NCI-H2227 (cell line): ENCODE measurements around the gene DISC1.

ENCODE experiments used
- DNase-seq: peaks from one replicate; lab custom pipeline; 2025; ENCODE audit not compliant: unreplicated experiment; lab: John Stamatoyannopoulos, UW

DISC1 gene

DNA sequence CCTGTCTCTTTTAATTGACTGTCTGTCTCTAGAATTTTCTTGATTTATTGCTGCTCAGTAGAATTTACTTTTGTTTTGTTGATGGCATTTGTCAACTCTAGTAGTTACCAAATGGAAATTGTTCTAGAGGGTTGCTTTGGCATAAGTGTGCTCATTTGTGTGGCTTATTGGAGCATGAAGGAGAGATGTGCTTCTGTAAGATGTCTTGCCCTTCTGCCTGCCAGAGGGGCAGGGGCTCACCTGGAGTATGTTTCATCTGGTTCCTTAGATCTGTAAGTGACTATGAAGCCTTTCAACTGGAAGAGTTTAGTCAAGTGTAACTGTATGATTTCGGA is 345.5 kb downstream of the DISC1 start:
- no peak for DNase-seq

GRCh38 chr1:231973830-231974229 is 347.2 kb downstream of the DISC1 start:
- DNase-seq, result no peak

DNA sequence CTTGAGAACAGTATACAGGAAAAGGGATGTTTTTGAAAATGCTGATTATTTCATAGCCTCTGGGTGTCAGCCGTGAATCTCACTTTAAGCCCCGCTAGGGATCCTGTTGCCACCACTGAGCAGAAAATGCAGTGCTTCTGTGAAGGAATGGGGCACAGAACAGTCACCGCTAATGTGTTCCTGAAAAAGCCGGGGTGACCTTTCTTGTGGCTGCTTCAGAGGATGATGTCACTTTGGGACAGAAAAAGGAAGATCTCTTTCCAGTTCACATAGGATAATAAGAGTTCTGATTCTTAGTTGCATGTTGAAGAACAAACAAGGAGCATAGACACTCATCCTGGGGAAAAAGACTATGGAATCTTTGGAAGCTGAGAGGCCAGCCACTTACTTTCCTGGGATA is 349.6 kb downstream of the DISC1 start:
- DNase-seq, result no peak

DNA sequence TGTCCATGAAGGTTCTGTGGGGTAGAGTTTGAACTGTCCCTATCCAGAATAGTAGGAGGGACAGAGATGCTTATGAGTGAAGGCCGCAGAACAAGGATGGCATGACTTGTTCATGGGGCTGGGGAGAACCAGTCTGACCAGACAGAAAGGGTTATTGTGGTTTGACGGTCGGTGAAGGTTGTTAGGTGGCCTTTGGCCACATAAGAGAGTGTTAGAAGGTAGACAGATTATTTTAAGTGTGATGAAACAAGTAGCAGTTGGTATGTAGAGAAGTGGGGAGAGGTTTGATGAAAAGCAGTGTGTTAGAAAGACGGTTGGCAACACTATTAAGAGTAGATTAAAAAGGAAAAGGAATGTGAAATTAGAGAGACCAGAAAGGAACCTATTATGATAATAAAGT is 355.1 kb downstream of the DISC1 start:
- DNase-seq, result no peak

DNA sequence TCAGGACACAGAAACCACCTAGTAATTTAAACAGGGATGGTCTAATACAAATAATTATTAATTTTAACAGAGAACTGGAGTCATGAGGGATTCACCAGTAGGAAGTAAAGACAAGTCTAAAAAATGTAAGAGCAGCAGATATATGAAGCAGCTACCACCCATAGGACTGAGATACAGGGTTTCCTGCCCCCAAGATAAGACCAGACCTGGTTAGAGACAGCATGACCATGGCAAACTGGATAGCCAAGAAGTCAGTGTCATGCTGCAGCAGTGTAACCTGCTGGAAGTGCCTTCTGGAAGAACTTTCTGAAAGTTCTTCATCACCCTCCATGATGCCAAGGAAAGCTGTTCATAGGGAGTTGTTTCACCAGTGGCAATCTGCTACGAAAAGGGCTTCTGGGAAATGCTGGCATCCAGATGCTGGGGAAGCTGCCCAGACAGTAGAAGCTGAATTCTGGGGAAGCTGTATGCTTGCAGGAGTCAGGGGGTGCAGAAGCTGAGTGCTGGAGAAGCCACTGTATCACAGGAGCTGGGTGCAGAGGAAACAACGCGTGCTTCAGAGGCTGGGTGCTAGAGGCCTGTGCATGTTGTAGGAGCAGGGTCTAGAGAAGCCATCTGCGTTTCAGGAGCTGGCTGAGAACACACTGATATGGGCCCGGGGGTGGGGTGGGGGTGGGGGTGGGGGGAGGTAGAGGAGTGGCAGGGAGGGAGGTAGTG is 356.4 kb downstream of the DISC1 start:
- no peak for DNase-seq

DNA sequence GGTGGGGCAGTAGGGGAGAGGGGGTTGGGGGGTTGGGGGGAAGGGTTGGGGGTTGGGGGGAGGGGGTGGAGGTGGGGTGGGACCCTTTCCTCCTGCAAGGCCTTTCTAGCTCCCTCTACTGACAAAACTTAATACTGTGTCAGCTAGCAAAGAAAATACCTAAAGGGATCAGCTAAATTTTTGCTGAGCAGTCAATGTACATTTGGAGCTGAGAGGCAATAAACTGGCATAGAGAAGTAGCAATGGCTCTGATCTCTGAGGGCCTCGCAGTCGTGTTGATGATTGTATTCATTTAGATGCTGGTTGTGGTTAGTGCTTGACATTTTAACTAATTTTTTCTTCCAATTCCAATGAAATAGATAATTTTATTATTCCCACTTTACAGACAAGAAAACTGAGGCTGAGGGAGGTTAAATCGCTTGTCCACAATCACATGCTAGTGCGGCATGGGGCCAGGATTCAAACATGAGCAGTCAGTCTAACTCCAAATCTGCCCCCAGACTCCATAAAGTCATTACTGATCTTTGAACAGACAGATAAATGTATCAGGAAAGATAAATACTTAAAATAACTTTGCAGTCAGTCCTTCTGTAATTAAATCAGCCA is 357.1 kb downstream of the DISC1 start:
- no peak for DNase-seq

DNA sequence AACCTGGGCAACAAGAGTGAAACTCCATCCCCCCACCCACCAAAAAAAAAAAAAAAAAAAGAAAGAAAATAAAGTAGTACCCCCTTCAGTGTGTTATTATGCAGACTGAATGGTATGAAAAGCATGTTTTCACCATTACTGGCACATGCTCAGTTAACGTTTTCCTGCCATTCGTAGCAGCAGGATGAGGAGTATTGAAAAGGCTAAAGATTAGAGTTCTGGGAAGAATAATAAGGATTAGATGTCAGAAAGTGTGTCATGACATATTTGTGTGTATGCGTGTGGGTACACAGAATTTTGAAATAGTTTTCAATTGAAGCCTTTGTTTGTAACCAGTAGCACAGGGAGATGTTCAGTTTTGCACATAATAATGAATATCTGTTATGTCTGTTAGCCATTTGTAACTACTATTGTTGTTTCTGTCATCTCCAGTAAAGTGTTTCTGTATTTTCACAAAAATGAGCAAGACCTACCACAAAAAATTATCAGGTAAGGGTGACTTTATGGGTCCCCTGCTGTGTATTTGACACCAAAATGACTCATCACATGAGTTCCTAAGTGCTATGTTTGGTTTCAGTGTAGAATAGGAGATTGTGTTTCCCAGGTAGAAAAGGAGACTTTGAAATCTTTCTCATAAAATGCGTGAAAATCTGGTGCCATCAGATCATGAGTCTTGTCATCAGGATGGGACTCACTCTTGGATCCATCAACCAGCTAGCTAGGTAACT is 358.9 kb downstream of the DISC1 start:
- peak; percentile 20 for DNase-seq

GRCh38 chr1:231986631-231987336 is 360.2 kb downstream of the DISC1 start:
- no peak for DNase-seq

DNA sequence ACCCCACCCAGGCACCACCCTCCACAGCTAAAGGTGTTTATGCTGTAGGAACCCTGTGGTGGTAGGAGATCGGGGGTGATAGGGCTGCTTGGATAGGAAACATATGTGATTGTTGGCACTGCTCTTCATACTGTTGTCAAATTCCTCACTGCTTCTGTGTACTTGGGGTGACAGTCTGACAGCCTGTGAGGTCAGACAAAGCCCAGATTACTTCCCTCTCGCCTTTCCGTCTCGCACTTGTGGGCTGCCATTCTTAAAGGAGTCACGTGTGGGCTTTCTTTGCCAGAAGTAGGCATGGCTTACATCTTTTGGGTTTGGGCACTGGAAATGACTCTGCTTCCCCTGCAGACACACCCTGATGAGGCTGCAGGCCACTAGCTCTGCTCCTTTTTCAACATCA is 363.8 kb downstream of the DISC1 start:
- DNase-seq, result no peak

- no peak for DNase-seq
Measured at GRCh38 chr1:231991231-231991630, 364.6 kb downstream of the DISC1 start.

- no peak for DNase-seq
Measured at GRCh38 chr1:231993968-231994455, 367.4 kb downstream of the DISC1 start.

DNA sequence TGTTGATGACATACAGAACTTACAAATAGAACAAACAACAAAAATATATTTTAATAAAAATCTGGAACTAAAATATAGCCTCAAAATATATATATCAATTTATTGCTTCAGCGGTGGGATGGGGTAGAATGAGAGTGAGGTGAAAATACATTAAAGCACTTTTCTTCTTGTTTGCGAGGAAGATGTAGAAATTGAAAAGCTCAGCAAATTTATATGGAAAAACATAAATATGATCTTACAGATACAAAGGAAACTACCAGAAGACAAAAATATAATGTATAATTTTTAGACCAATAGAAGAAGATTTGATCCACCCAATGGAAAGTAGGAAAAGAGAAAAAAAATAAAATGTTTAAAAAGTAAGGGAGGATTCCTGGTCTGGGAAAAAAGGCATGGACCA is 372.2 kb downstream of the DISC1 start:
- DNase-seq, result no peak

DNA sequence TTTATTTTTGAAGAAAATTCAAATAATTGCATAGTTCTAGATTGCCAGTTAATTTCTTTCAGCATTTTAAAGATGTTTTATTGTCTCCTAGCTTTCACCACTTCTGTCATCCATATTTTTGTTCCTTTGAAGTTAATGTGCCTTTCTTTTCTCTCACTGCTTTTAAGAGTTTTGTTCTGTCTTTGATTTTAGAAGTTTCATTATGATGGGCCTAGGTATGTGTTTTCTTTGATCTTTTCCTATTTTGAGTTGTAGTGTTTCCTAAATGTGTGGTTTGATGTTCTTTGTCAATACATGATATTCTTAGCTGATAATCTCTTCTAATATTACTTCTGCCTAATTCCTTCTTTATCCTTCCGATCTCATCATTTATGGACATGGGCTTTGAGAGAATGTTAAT is 378.7 kb downstream of the DISC1 start:
- DNase-seq, result no peak

GRCh38 chr1:232009741-232010140 is 383.2 kb downstream of the DISC1 start:
- no peak for DNase-seq

GRCh38 chr1:232011961-232012360 is 385.4 kb downstream of the DISC1 start:
- no peak for DNase-seq

DNA sequence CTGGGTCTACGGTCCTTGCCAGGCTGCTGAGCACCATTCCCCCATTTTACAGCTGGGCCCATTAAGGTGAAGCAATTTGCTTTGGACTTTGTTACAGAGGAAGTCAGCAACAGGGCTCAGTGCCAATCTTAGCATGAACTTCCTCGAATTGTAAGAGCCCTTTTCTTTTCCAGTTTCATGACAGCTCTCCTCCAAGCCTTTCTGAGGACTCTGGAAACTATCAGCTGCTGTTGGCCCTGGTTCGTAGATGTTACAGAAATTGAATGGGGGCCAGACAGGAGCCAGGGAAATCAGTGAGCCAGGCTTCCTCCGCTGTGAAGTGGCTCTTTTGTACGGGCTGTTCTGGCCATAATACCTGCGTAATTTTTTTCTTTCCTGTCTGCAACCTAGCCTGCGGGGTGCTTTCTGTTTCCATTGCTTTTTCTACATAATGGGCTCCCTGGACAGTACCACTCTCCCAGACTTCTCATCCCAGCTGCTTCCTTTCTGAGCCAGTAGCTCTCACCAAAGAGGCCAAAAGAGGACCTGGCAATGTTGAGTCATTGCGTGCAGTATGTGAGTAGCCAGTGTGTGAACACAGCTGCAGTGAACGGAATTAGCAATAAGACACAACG is 386.3 kb downstream of the DISC1 start:
- peak; percentile 38 for DNase-seq

- DNase-seq, result peak; percentile 11
Measured at GRCh38 chr1:232014941-232015340, 388.4 kb downstream of the DISC1 start.

- no peak for DNase-seq
Measured at GRCh38 chr1:232016616-232017015, 390.0 kb downstream of the DISC1 start.

DNA sequence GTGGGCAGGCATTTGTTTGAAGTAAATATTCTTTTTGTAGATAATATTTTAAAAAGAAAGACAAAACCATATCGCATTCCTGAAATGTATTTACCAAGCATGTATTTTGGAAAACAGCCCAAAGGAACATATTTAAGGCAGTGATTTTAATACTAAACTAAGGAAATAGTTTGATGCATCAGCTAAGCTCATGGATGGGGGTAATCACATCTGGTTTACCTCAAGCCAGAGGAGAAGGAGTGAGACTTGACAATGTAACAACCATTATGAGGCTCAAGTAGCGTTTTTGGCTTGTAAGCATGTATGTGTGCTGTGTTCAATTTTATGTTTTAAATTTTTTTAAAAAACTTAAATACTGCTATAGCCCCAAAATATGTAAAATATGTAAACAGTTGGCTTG is 390.5 kb downstream of the DISC1 start:
- DNase-seq, result no peak

GRCh38 chr1:232017759-232018158 is 391.2 kb downstream of the DISC1 start:
- no peak for DNase-seq
